Heart left ventricle (tissue), 16 donors: Measurements from ENCODE around the gene B4GALT5. TPM values are rescaled to one million over a fixed set of nuclear protein-coding genes. Genes with fewer than 3 reads are reported as not detected.

Source experiments
- ATAC-seq, 4 donors: fragments of 200-7000 bp; cut with Tn5 transposase; one replicate each; pipeline ENCODE4 v1.9.1; 2020 to 2022; ENCODE audit warnings: moderate library complexity in 4 of 4, mild to moderate bottlenecking in 3 of 4, moderate number of reproducible peaks in 1 of 4
- DNase-seq, 5 donors: peaks; one replicate each; pipeline ENCODE4 v3.0.0-alpha.2; 2020
- H3K27ac ChIP-seq, 12 donors: fragments of 200-600 bp; sonication (generic) in 4 of 12; one replicate each; pipeline versions ENCODE4 v1.5.0 to v1.8.0; 2016 to 2022; ENCODE audit warnings: mild to moderate bottlenecking in 2 of 12
- H3K27me3 ChIP-seq, 9 donors: fragments of 200-600 bp; sonication (generic) in 2 of 9; one replicate each; pipeline versions ENCODE4 v1.5.1 to v1.8.0; 2016 to 2022; ENCODE audit warnings: mild to moderate bottlenecking in 3 of 9
- H3K36me3 ChIP-seq, 9 donors: fragments of 200-600 bp; sonication (generic) in 2 of 9; one replicate each; pipeline versions ENCODE4 v1.5.0 to v1.8.0; 2018 to 2022; ENCODE audit warnings: mild to moderate bottlenecking in 2 of 9
- H3K4me1 ChIP-seq, 12 donors: fragments of 200-600 bp; sonication (generic) in 4 of 12; one replicate each; pipeline versions ENCODE4 v1.5.0 to v1.8.0; 2016 to 2022; ENCODE audit warnings: mild to moderate bottlenecking in 3 of 12
- H3K4me3 ChIP-seq, 12 donors: fragments of 200-600 bp; sonication (generic) in 4 of 12; one replicate each; pipeline versions ENCODE4 v1.5.0 to v1.8.0; 2017 to 2022; ENCODE audit warnings: mild to moderate bottlenecking in 9 of 12, moderate library complexity in 4 of 12
- H3K9me3 ChIP-seq, 12 donors: fragments of 200-600 bp; sonication (generic) in 4 of 12; one replicate each; pipeline versions ENCODE4 v1.5.0 to v1.8.0; 2016 to 2022; ENCODE audit warnings: mild to moderate bottlenecking in 1 of 12
- CTCF ChIP-seq, 12 donors: fragments of 200-600 bp; sonication (generic) in 4 of 12; IDR thresholded peaks; one replicate each; pipeline versions ENCODE4 v1.5.0 to v1.8.0; 2018 to 2022; ENCODE audit warnings: antibody characterized with exemption in 12 of 12, mild to moderate bottlenecking in 5 of 12
- POLR2A ChIP-seq, 2 donors: fragments of 450-650 bp; IDR thresholded peaks; one replicate each; pipeline ENCODE4 v1.6.1; 2017; ENCODE audit warnings: antibody characterized with exemption in 2 of 2, mild to moderate bottlenecking in 2 of 2, moderate library complexity in 2 of 2
- WGBS, 4 donors: extraction: QIAGEN DNeasy Blood & Tissue Kit in 2 of 4; methylation state at CpG; one replicate each; pipeline versions ENCODE4 v1.1.5 to v1.1.7; 2013 to 2018; 5-methylcytosine and 5-hydroxymethylcytosine counted together
- intact Hi-C, 10 donors: fragments of 100-400 bp; cut with DNase I; formaldehyde crosslinking; loops; one replicate each; pipeline versions ENCODE4 v1.11.1 to v1.14.2; 2022
- polyA plus RNA-seq, 2 donors: library from polyadenylated mRNA; stranded (reverse); fragments of 200-250 nt; gene quantifications; one replicate each; pipeline ENCODE4 v1.2.3, GENCODE V29; 2013
- total RNA-seq, 9 donors: library from RNA; depleted of rRNA in 2 of 9; stranded (reverse); fragments of >200 nt in 2 of 9; fragmentation: NEBNext Ultra II Directional in 3 of 9; extraction: Animal tissue kit (Norgen Biotek cat#: 25700) in 3 of 9; gene quantifications; one replicate each; pipeline versions ENCODE4 v1.1.0 to v1.2.4, GENCODE V29; 2016 to 2023
- donor health status: ischemic (EF 13 %, LVEDD 7.1; RV severe dilation, severe dysfunction).
- donor health status: healthy with polysubstance abuse.
- donor health status: DM: no; HTN: yes; CAD: no.
- donor health status: DM: no; HTN: no; CAD: no.
- donor health status: ischemic (EF 25% LVEDD 6.9; RV normal size, moderate dysfunction).
- donor health status: ischemic (EF 25% LVEDD 5.7; RV mildly dilated, moderate dysfunction).
- donor health status: healthy.
- donor health status: DM: yes; HTN: yes; CAD: no.
- donor health status: ischemic (EF 35%, LVEDD 5.7; RV mildly dilated, moderate dysfunction).
- donor health status: nonischemic (EF 11% LVEDD 7.7; RV severe dilation, severe dysfunction).
- donor health status: DM: yes; HTN: yes; CAD: no.
- donor health status: PGD.
- donor health status: ischemic (EF 29% LVEDD 5.4; RV normal size, mild dysfunction).
- donor health status: nonischemic (EF 23%, LVEDD 6.1; RV moderate dilation, normal function).

Gene B4GALT5
- total and polyA plus RNA-seq, 11 donors: 7.0 to 60.4 (median 29.3) TPM

- H3K27me3 ChIP-seq: no peaks in the 10 kb centered on the region
- ATAC-seq: no peak
- H3K4me3 ChIP-seq: no peak overlapping the region
- no peak for TF ChIP-seq CTCF (IDR thresholded peaks at IDR 0.05)
- no peak for TF ChIP-seq POLR2A (IDR thresholded peaks at IDR 0.05)
- no peak for DNase-seq
- intact Hi-C loops: loop anchor here in 2 of 10 donors (2.0 to 5.0 kb wide), 2 partner anchors 36 to 47 kb away; no protein-coding TSS in a partner anchor
- H3K27ac ChIP-seq: no peak overlapping the region
- H3K36me3 ChIP-seq: no peaks in the 10 kb centered on the region
- WGBS, 4 donors: 88 to 99% (median 98%) methylated on average over 4 of the region's 4 CpGs
- H3K9me3 ChIP-seq: peaks cover 0 to 4% (median 0%) of the 10 kb centered on the region in 12 donors
- peaks cover 0 to 43% (median 22%) of the 10 kb centered on the region in 12 donors for H3K4me1 ChIP-seq
These were observed 115.8 kb downstream of the B4GALT5 start for GRCh38 chr20:49597825-49598395.

- H3K4me3 ChIP-seq: no peak overlapping the region
- H3K36me3 ChIP-seq: no peaks in the 10 kb centered on the region
- 66 to 75% (median 73%) methylated on average over 7 to 15 of the region's 15 CpGs for WGBS, 4 donors
- peak in 2 of 5 donors; percentile 41 to 56 for DNase-seq
- peaks cover 0 to 4% (median 0%) of the 10 kb centered on the region in 12 donors for H3K9me3 ChIP-seq
- peak in 2 of 4 donors; percentile 23 to 25 for ATAC-seq
- intact Hi-C loops: loop anchor here in 2 of 10 donors (2.0 to 5.0 kb wide), 2 partner anchors 34 to 45 kb away; no protein-coding TSS in a partner anchor
- H3K4me1 ChIP-seq: peaks cover 0 to 51% (median 27%) of the 10 kb centered on the region in 12 donors
- peak overlapping the region in 8 of 12 donors; percentile 23 to 87 (median 77) for H3K27ac ChIP-seq
- TF ChIP-seq POLR2A (IDR thresholded peaks at IDR 0.05): no peak
- TF ChIP-seq CTCF (IDR thresholded peaks at IDR 0.05): no peak
- no peaks in the 10 kb centered on the region for H3K27me3 ChIP-seq
These were observed 117.7 kb downstream of the B4GALT5 start for GRCh38 chr20:49595811-49596561.

GRCh38 chr20:49595346-49595745, 118.3 kb downstream of the B4GALT5 start:
- H3K27ac ChIP-seq: peak overlapping the region in 6 of 12 donors; percentile 76 to 87 (median 78)

More at GRCh38 chr20:49595346-49595745, 118.3 kb downstream of the B4GALT5 start:
- WGBS, 4 donors: 82 to 90% (median 86%) methylated on average over 10 of the region's 10 CpGs
- Histone ChIP-seq H3K4me3 (peak overlapping the region in 1 of 12 donors; percentile 17), H3K9me3 (peaks cover 0 to 4% (median 0%) of the 10 kb centered on the region in 12 donors), H3K27me3 (no peaks in the 10 kb centered on the region), H3K36me3 (no peaks in the 10 kb centered on the region), H3K4me1 (peaks cover 0 to 58% (median 32%) of the 10 kb centered on the region in 12 donors)
- DNase-seq (peak in 1 of 5 donors; percentile 14), ATAC-seq (no peak)
- intact Hi-C loops: loop anchor here in 1 of 10 donors (5.0 kb wide), 1 partner anchor 33 kb away; no protein-coding TSS in a partner anchor
- TF ChIP-seq POLR2A (IDR thresholded peaks at IDR 0.05) (no peak), CTCF (IDR thresholded peaks at IDR 0.05) (no peak)
